SK-N-MC (cell line): ENCODE results near the gene CALY.
"Not testable (repeated sequence)": the region's sequence is repeated elsewhere in the genome, so short reads cannot be mapped to it uniquely, and the experiment has no call there.

Experiments
- DNase-seq: peaks from one replicate; pipeline ENCODE4 v3.0.0-alpha.2; 2011; ENCODE audit warnings: low read depth, low spot score
- H3K27ac ChIP-seq: fragments of 200-600 bp; sonication (generic); 2 replicates; pipeline ENCODE4 v1.5.1; 2016; ENCODE audit warnings: mixed run types
- H3K36me3 ChIP-seq: fragments of 200-600 bp; sonication (generic); 2 replicates; pipeline ENCODE4 v1.6.1; 2017; ENCODE audit warnings: antibody characterized with exemption, low read length, mixed read lengths; ENCODE audit not compliant: insufficient read depth
- H3K4me3 ChIP-seq: fragments of 200-600 bp; sonication (generic); 2 replicates; pipeline ENCODE4 v1.5.1; 2016
- H3K9ac ChIP-seq: fragments of 200-600 bp; sonication (generic); 2 replicates; pipeline ENCODE4 v1.8.0; 2017; ENCODE audit warnings: mixed run types, mixed read lengths; ENCODE audit not compliant: insufficient read length
- H3K9me3 ChIP-seq: fragments of 200-600 bp; sonication (generic); 2 replicates; pipeline ENCODE4 v1.6.1; 2017; ENCODE audit warnings: low read depth, mild to moderate bottlenecking, antibody characterized with exemption, low read length, moderate library complexity, mixed read lengths
- EZH2 ChIP-seq: fragments of 200-600 bp; sonication (generic); IDR thresholded peaks from one replicate; pipeline ENCODE4 v1.6.1; 2017; ENCODE audit warnings: antibody characterized with exemption
- FOXP2 ChIP-seq: optimal IDR thresholded peaks from 2 replicates; pipeline ENCODE3; 2011; ENCODE audit warnings: mild to moderate bottlenecking, moderate library complexity; ENCODE audit not compliant: insufficient read depth; ENCODE audit errors: extremely low read length, control extremely low read depth
- POLR2AphosphoS5 ChIP-seq: IDR thresholded peaks from 2 replicates; pipeline ENCODE4 v1.6.1; 2012; ENCODE audit warnings: mild to moderate bottlenecking, low read depth, low read length, borderline replicate concordance

Gene CALY

DNA sequence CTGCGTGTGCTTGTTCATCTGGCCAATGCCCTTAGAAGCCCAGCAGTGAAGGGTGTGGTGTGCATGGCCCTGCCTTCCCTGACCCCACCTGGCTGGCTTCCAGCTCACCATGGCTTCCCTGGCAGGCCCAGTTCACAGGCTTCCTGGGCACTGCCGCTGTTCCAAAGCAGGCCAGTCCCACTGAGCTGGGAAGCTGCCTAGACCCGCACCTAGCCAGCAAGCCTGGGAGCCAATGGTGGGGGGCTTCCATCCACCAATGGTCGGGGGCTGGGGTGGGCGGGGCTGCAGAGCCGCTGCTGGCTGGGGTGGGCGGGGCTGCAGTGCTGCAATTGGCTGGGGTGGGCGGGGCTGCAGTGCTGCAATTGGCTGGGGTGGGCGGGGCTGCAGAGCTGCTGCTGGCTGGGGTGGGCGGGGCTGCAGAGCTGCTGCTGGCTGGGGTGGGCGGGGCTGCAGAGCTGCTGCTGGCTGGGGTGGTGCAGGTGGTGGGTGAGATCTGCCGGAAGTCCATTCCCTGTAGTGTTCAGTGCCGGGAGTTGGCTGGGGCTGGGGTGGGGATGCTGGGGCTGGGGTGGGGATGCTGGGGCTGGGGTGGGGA is 12.4 kb downstream of the CALY start:
- Histone ChIP-seq H3K9me3 (no peaks in the 10 kb centered on the region), H3K27ac (no peak overlapping the region), H3K4me3 (peak overlapping the region; percentile 47; the same call in 1 of the 2 replicates), H3K36me3 (no peaks in the 10 kb centered on the region), H3K9ac (no peak overlapping the region)
- DNase-seq, result no peak
- no peak for TF ChIP-seq EZH2
- TF ChIP-seq POLR2AphosphoS5, result no peak
- no peak for TF ChIP-seq FOXP2

DNA sequence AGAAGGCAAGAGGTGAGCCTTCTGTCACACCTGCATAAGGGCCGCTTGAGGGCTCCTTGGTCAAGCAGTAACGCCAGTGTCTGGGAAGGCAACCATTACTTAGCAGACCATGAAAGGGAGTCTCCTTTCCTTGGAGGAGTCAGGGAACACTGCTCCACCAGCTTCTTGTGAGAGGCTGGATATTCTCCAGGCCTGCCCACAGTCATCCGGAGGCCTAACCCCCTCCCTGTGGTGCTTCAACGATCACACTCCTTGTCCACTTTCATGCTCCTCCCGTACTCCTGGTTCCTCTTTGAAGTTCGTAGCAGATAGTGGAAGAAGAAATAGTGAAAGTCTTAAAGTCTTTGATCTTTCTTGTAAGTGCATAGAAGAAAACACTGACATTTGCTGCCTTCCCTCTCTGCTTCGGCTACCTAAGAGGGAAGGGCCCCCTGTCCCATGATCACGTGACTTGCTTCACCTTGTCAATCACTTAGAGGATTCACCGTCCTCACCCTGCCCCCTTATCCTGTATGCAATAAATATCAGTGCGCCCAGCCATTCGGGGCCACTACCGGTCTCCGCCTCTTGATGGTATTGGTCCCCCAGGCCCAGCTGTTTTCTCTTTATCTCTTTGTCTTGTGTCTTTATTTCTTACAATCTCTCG is 14.5 kb downstream of the CALY start:
- not testable (repeated sequence) for H3K9ac ChIP-seq, H3K36me3 ChIP-seq, DNase-seq, H3K27ac ChIP-seq, H3K4me3 ChIP-seq, H3K9me3 ChIP-seq

DNA sequence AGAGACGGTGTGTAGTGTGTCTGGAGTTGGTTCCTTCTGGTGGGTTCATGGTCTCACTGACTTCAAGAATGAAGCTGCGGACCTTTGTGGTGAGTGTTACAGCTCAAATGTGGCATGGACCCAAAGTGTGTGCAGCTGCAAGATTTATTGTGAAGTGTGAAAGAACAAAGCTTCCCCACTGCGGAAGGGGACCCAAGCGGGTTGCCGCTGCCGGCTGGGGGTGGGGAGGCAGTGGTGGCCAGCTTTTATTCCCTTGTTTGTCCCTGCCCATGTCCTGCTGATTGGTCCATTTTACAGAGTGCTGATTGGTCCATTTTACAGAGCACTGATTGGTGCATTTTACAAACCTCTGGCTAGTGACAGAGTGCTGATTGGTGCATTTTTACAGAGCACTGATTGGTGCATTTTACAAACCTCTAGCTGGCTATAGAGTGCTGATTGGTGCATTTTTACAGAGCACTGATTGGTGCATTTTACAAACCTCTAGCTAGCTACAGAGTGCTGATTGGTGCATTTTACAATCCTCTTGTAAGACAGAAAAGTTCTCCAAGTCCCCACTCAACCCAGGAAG is 15.8 kb downstream of the CALY start:
- H3K36me3 ChIP-seq, H3K27ac ChIP-seq, DNase-seq, H3K4me3 ChIP-seq, H3K9me3 ChIP-seq, H3K9ac ChIP-seq: not testable (repeated sequence)

DNA sequence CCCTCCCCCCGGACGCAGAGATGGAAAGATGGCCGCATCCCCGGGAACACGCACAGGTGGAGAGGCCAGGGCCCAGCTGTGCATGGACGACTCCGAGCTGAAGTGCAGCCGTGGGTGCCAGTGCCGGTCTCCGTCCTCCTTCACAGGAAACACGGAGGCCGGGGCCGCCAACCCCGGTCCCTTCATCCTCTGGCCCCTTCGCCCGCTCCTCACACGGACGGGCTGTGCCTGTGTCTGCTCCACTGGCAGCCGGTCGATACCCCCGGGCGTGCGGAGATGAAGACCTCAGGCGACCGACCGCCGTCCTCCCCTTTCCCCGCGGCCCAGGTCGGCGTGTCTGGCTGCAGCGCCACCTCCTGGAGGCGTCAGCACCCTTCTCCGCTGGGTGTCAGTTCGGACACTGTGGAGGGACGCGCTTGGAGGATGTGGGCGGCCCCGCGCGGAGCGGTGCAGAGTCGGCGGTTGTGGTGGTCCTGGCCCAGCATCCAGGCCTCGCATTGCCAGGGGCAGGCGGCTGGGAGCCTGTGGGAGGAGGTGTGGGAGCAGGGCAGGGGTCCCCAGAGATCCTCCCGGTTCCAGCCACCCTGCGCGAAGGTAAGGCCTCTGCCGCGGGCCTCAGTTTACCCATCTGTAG is 18.1 kb downstream of the CALY start:
- peak overlapping the region; percentile 63; the same call in 1 of the 2 replicates for H3K4me3 ChIP-seq
- no peaks in the 10 kb centered on the region for H3K9me3 ChIP-seq
- DNase-seq, result no peak
- no peak overlapping the region for H3K9ac ChIP-seq
- H3K27ac ChIP-seq, result no peak overlapping the region
- TF ChIP-seq EZH2, result no peak
- no peaks in the 10 kb centered on the region for H3K36me3 ChIP-seq

DNA sequence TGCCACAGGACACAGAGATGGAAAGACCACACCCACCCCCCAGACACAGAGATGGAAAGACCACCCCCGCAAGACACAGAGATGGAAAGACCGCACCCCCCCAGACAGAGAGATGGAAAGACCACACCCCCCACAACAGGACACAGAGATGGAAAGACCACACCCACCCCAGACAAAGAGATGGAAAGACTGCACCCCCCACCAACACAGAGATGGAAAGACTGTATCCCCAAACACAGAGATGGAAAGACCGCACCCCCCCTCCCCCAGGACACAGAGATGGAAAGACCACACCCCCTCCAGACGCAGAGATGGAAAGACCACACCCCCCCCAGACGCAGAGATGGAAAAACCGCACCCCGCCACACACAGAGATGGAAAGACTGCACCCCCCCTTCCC is 20.0 kb downstream of the CALY start:
- no peak overlapping the region for H3K4me3 ChIP-seq
- no peaks in the 10 kb centered on the region for H3K9me3 ChIP-seq
- H3K36me3 ChIP-seq, result no peaks in the 10 kb centered on the region
- H3K27ac ChIP-seq, result no peak overlapping the region
- H3K9ac ChIP-seq, result no peak overlapping the region
- no peak for DNase-seq
- TF ChIP-seq EZH2, result no peak
- no peak for TF ChIP-seq FOXP2
- TF ChIP-seq POLR2AphosphoS5, result no peak

DNA sequence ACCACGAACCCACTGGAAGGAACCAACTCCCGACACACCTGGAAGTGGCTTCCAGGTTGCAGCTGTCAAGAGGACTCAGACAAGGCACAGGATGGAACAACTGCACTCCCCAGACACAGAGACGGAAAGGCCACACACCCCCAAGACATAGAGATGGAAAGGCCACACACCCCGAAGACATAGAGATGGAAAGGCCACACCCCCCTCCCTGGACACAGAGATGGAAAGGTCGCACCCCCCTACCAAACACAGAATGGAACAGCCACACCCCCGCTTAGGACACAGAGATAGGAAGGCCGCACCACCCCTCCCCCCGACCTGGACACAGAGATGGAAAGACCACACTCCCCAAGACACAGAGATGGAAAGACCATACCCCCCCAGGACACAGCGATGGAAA is 20.4 kb downstream of the CALY start:
- DNase-seq, result no peak
- Histone ChIP-seq H3K9ac (no peak overlapping the region), H3K27ac (no peak overlapping the region), H3K9me3 (no peaks in the 10 kb centered on the region), H3K4me3 (no peak overlapping the region), H3K36me3 (no peaks in the 10 kb centered on the region)
- TF ChIP-seq FOXP2 (no peak), POLR2AphosphoS5 (no peak), EZH2 (no peak)

DNA sequence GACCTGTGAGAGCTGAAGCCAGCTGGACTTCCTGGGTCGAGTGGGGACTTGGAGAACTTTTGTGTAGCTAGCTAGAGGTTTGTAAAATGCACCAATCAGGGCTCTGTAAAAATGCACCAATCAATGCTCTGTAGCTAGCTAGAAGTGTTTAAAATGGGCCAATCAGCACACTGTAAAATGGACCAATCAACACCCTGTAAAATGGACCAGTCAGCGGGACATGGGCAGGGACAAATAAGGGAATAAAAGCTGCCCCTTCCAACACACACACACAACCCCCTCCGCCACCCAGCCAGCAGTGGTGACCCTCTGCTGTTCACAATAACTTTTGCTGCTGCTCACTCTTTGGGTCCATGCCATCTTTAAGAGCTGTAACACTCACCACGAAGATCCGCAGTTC is 20.8 kb downstream of the CALY start:
- Histone ChIP-seq H3K36me3 (no peaks in the 10 kb centered on the region), H3K27ac (no peak overlapping the region), H3K9ac (no peak overlapping the region), H3K4me3 (no peak overlapping the region), H3K9me3 (no peaks in the 10 kb centered on the region)
- no peak for DNase-seq
- TF ChIP-seq POLR2AphosphoS5 (no peak), EZH2 (no peak), FOXP2 (no peak)

DNA sequence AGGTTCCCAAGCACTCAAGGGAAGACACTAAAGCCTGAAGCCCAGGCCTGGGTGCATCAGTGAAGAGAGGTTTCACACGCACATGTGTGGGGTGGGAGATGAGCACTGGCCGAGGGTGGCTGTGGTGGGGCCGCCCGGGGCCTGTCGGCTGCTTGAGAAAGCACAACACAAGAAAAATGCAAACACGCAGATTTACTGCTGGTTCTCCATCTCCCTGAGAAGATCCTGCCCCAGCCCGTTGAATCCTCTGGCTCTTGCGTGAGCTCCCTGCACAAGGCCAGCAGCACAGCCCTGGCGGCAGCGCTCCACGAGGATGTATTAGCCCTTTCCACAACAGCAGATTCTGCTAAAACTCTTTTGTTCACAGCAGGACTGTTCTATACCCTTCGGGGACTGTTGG is 21.8 kb downstream of the CALY start:
- H3K9me3 ChIP-seq, result no peaks in the 10 kb centered on the region
- DNase-seq, result no peak
- TF ChIP-seq POLR2AphosphoS5 (no peak), EZH2 (no peak), FOXP2 (no peak)
- no peaks in the 10 kb centered on the region; the same call in 1 of the 2 replicates for H3K36me3 ChIP-seq
- no peak overlapping the region for H3K27ac ChIP-seq
- H3K9ac ChIP-seq, result no peak overlapping the region
- H3K4me3 ChIP-seq, result no peak overlapping the region

DNA sequence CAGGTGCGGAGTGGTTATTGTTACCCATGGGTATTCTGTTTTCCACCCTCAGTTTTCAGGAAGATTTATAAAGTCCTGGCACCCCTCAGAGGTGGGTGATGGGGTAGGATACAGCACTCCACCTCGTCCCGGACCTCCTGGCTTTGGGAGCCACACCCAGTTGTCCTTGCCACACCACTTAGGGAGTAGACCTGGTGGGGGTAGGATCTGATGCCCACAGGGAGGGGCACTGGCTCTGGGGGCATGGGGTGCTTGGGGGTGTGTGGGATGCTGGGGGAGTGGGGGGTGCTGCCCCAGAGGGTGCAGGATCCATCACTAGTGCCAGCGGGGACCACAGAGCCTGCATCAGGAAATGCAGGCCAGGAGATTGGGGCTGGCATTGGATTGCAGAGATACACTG is 23.5 kb downstream of the CALY start:
- TF ChIP-seq FOXP2, result no peak
- no peak for TF ChIP-seq EZH2
- TF ChIP-seq POLR2AphosphoS5, result no peak
- Histone ChIP-seq H3K9me3 (no peaks in the 10 kb centered on the region), H3K9ac (no peak overlapping the region), H3K4me3 (no peak overlapping the region), H3K36me3 (no peaks in the 10 kb centered on the region; the same call in 1 of the 2 replicates), H3K27ac (no peak overlapping the region)
- no peak for DNase-seq
